MG63 (cell line): ENCODE data around the gene ZNF888. TPM values are rescaled to one million over a fixed set of nuclear protein-coding genes. Genes with fewer than 3 reads are reported as not detected.
"Not testable (repeated sequence)": the region's sequence is repeated elsewhere in the genome, so short reads cannot be mapped to it uniquely, and the experiment has no call there.

ENCODE experiments used
- DNase-seq: peaks from one replicate; pipeline ENCODE4 v3.0.0-alpha.2; 2020
- H3K27me3 ChIP-seq: fragments of 250-450 bp; sonication (Bioruptor Pico); 2 replicates; pipeline ENCODE4 v1.5.1; 2020; ENCODE audit warnings: mild to moderate bottlenecking, moderate library complexity
- H3K36me3 ChIP-seq: fragments of 250-450 bp; sonication (Bioruptor Pico); 2 replicates; pipeline ENCODE4 v1.5.1; 2020; ENCODE audit warnings: mild to moderate bottlenecking, moderate library complexity
- H3K4me3 ChIP-seq: fragments of 250-450 bp; sonication (Bioruptor Pico); 2 replicates; pipeline ENCODE4 v1.5.1; 2020; ENCODE audit warnings: mild to moderate bottlenecking, moderate library complexity
- H3K9me3 ChIP-seq: fragments of 250-450 bp; sonication (Bioruptor Pico); 2 replicates; pipeline ENCODE4 v1.5.1; 2020; ENCODE audit warnings: mild to moderate bottlenecking, moderate library complexity
- total RNA-seq: library from RNA; depleted of rRNA; stranded (reverse); fragments of >200 nt; shearing (Covaris generic); gene quantifications from 2 replicates; pipeline ENCODE4 v1.2.3, GENCODE V29; 2014; ENCODE audit warnings: low replicate concordance

The ZNF888 gene
- total RNA-seq, 1 experiment from 2014 or later, result 1.5 TPM

DNA sequence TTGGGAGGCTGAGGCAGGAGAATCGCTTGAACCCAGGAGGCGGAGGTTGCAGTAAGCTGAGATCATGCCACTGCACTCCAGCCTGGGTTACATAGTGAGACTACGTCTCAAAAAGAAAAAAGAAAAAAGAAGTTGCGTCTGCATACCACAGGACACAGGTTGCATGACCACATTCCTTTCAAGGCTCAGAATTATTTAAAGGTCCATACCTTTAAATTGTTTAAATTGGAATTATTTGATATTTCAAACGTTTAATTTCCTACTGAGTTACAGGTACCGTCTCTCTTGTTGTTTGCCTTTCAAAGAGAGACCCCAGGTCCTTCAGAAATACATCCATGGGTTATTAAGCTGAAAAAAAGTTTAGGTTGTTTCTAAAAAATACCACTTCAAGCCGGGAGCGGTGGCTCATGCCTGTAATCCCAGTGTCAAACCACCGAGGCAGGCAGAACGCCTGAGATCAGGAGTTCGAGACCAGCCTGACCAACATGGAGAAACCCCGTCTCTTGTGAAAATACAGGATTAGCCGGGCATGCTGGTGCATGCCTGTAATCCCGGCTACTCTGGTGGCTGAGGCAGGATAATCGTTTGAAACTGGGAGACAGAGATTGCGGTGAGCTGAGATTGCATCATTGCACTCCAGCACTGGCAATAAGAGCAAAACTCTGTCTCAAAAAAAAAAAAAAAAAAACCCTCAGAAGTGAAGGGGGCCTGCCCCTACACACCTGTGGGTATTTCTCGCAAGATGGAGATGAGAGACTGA lies 20.8 kb upstream of the ZNF888 start:
- H3K27me3 ChIP-seq, result no peaks in the 10 kb centered on the region
- no peaks in the 10 kb centered on the region for H3K36me3 ChIP-seq
- H3K4me3 ChIP-seq, result no peak overlapping the region
- DNase-seq, result no peak
- H3K9me3 ChIP-seq, result peaks cover 15% of the 10 kb centered on the region

DNA sequence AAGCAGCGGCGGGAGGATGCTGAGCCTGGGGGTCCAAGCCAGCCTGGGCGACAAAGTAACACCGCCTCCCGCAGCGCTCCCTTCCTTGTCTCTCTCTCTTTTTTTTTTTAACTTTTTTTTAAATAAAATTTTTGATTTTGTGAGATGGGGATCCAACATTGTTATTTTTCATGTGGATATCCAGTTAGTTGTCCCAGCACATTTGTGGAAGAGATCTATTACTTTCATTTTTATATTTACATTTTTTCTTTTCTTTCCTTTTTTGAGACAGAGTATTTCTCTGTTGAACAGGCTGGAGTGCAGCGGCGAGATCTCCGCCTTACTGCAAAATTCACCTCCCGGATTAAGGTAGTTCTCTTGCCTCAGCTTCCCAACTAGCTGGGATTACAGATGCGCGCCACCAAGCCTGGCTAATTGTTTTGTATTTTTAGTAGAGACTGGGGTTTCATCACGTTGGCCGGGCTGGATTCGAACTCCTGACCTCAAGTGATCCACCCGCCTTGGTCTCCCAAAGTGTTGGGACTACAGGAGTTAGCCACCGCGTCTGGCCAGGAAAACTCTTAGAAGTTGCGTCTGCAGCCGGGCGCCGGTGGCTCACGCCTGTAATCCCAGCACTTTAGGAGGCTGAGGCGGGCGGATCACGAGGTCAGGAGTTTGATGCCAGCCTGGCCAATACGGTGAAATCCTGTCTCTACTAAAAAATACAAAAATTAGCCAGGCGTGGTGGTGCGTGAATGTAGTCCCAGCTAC lies 20.1 kb upstream of the ZNF888 start:
- DNase-seq, result no peak
- peaks cover 9% of the 10 kb centered on the region for H3K9me3 ChIP-seq
- no peaks in the 10 kb centered on the region for H3K36me3 ChIP-seq
- H3K4me3 ChIP-seq, result peak overlapping the region; percentile 79
- no peaks in the 10 kb centered on the region for H3K27me3 ChIP-seq

DNA sequence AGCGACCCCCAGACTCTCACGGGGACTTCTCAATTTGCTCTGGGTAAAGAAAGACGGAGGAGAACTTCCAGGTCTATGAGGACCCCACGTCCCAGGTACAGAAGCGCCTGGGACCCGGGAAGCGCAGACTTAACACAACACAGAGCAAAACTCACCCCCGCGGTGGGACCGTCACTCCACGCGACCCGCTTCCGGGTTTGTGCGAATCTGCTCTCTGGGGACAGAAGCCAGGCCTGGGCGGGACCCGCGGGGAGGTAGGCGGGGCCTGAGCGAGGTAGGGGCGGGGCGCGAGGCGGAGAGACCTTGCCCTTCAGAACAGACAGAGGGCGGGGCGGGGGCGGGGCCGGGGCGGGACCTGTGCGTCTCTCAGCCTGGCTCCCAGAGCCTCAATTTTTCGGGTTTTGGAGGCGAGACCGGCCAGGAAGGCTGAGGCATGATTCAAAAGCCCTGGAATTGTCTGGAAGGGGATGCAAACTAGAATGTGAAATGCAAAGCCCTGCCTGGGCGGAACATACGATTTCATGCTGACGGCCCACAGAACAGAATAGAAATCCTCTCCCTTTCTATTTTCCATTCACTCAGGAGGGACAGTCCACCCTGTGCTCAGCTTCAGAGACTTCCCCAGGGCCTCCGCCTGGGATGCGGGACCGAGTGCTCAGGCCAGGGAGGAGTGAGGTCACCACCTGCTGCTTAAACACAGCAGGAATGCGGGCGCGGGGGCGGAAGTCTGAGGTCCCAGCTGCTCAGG lies 19.3 kb upstream of the ZNF888 start:
- peaks cover 6% of the 10 kb centered on the region; the same call in 1 of the 2 replicates for H3K9me3 ChIP-seq
- peak; percentile 82 for DNase-seq
- peak overlapping the region; percentile 79 for H3K4me3 ChIP-seq
- H3K36me3 ChIP-seq, result no peaks in the 10 kb centered on the region
- no peaks in the 10 kb centered on the region for H3K27me3 ChIP-seq

- peak; percentile 32 for DNase-seq
- H3K27me3 ChIP-seq, result no peaks in the 10 kb centered on the region
- no peaks in the 10 kb centered on the region for H3K36me3 ChIP-seq
- peak overlapping the region; percentile 79 for H3K4me3 ChIP-seq
- peaks cover 1% of the 10 kb centered on the region; the same call in 1 of the 2 replicates for H3K9me3 ChIP-seq
Measured at GRCh38 chr19:52941941-52942385, 18.7 kb upstream of the ZNF888 start.

DNA sequence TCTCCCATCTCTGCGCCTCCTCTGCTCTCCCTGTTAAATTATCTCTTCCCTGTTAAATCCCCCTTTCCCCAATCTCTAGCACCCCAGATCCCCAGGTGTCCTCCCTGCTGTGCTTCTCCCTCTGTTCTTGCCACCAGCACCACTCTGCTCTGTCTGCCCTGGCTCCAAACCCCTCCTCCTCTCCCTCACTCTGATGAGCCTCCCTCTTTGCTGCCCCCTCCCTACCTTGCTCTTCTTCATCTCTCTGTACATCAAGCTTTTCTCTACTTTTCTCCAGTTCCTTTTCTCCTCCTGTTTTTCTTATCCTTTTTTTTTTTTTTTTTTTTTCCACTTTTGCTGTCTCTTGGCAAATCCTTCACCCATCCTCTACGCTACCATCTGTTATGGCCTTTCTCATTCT lies 18.3 kb upstream of the ZNF888 start:
- not testable (repeated sequence) for H3K27me3 ChIP-seq, H3K36me3 ChIP-seq, H3K4me3 ChIP-seq, DNase-seq, H3K9me3 ChIP-seq

- H3K27me3 ChIP-seq, DNase-seq, H3K9me3 ChIP-seq, H3K4me3 ChIP-seq, H3K36me3 ChIP-seq: not testable (repeated sequence)
Measured at GRCh38 chr19:52940905-52941304, 17.7 kb upstream of the ZNF888 start.

GRCh38 chr19:52938761-52939160 lies 15.5 kb upstream of the ZNF888 start:
- Histone ChIP-seq H3K36me3 (no peaks in the 10 kb centered on the region), H3K27me3 (no peaks in the 10 kb centered on the region), H3K9me3 (no peaks in the 10 kb centered on the region), H3K4me3 (no peak overlapping the region)
- no peak for DNase-seq

- Histone ChIP-seq H3K4me3 (no peak overlapping the region), H3K27me3 (no peaks in the 10 kb centered on the region), H3K36me3 (no peaks in the 10 kb centered on the region), H3K9me3 (no peaks in the 10 kb centered on the region)
- no peak for DNase-seq
Measured at GRCh38 chr19:52936954-52937325, 13.7 kb upstream of the ZNF888 start.

DNA sequence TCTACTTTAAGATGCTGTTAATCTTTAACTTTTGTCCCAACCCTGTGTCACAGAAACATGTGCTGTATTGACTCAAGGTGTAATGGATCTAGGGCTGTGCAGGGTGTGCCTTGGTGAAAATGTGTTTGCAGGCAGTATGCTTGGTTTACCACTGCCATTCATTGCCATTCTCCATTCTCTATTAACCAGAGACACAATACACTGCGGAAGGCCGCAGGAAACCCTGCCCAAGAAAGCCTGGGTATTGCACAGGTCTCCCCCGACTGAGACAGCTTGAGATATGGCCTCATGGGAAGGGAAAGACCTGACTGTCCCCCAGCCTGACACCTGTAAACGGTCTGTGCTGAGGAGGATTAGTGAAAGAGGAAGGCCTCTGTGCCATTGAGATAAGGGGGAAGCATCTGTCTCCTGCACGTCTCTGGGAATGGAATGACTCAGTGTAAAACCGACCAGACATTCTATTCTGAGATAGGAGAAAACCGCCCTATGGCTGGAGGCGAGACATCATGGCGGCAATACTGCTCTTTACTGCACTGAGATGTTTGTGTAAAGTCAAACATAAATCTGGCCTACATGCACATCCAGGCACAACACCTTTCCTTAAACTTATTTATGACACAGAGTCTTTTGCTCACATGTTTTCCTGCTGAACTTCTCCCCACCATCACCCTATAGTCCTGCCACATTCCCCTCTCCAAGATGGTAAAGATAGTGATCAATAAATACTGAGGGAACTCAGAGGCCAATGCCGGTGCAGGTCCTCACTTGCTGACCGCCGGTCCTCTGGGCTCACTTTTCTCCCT lies 13.1 kb upstream of the ZNF888 start:
- Histone ChIP-seq H3K27me3 (no peaks in the 10 kb centered on the region), H3K9me3 (no peaks in the 10 kb centered on the region), H3K36me3 (no peaks in the 10 kb centered on the region), H3K4me3 (no peak overlapping the region)
- no peak for DNase-seq

- H3K27me3 ChIP-seq, result no peaks in the 10 kb centered on the region
- no peak overlapping the region for H3K4me3 ChIP-seq
- DNase-seq, result peak; percentile 78
- H3K36me3 ChIP-seq, result no peaks in the 10 kb centered on the region
- no peaks in the 10 kb centered on the region for H3K9me3 ChIP-seq
Measured at GRCh38 chr19:52935434-52935833, 12.2 kb upstream of the ZNF888 start.

DNA sequence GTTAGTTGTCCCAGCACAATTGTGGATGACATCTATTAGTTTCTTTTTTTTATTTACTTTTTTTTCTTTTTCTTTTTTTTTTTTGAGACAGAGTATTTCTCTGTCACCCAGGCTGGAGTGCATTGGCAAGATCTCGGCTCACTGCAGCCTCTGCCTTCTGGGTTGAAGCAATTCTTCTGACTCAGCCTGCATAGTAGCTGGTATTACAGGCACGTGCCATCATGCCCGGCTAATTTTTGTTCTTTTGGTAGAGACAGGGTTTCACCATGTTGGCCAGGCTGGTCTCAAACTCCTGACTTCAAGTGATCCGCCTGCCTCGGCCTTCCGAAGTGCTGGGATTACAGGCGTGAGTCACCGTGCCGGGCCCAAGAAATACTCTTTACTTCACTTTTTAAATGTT lies 1.4 kb upstream of the ZNF888 start:
- H3K4me3 ChIP-seq, H3K36me3 ChIP-seq, H3K27me3 ChIP-seq, H3K9me3 ChIP-seq: not testable (repeated sequence)
- peak; percentile 10 for DNase-seq

DNA sequence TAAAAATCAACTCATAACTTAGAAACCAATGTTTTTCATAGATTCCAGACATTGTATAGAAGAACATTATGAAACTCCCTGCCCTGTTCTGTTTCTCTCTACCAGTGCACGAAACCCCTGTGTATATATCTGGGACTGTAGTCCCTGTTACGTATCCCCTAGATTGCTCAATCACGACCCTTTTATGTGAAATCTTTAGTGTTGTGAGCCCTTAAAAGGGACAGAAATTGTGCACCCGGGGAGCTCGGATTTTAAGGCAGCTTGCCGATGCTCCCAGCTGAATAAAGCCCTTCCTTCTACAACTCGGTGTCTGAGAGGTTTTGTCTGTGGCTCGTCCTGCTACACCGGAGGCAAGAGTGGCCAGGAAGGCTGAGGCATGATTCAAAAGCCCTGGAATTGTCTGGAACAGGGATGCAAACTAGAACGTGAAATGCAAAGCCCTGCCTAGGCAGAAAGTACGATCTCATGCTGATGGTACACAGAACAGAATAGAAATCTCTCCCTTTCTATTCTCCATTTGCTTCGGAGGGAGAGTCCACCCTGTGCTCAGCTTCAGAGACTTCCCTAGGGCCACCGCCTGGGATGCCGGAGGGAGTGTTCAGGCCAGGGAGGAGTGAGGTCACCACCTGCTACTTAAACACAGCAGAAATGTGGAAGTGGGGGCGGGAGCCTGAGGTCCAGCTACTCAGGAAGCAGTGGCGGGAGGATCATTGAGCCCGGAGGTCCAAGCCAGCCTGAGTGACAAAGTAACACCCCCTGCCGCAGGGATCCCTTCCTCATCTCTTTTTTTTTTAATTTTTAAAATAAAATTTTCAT lies 758 bp upstream of the ZNF888 start:
- peak overlapping the region; percentile 68 for H3K4me3 ChIP-seq
- no peaks in the 10 kb centered on the region for H3K27me3 ChIP-seq
- DNase-seq, result peak; percentile 19
- no peaks in the 10 kb centered on the region for H3K9me3 ChIP-seq
- H3K36me3 ChIP-seq, result no peaks in the 10 kb centered on the region; the same call in 1 of the 2 replicates

DNA sequence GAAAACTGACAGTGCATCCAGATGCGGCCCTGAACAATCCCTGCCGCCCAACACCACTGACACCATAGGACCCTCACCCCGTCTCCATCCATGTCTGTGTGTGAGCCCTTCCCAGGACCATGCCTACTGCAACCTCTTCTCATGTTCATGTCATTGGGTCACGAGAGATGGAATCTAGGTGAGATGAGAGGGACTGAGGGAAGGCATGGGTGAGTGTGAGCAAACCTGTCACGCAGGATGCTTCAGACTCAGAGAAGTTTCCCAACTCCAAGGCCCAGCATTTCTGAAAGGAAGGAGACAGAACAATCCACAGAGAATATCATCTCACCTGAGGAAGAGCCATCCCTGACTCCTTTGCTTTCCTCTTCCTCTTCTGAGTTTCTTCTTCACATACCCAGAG lies 5.7 kb downstream of the ZNF888 start:
- Histone ChIP-seq H3K4me3 (no peak overlapping the region), H3K9me3 (0 out of 2 replicates have a peak, but pooled peaks cover 2% of the 10 kb centered on the region), H3K36me3 (peaks cover 5% of the 10 kb centered on the region), H3K27me3 (no peaks in the 10 kb centered on the region)
- no peak for DNase-seq

GRCh38 chr19:52910648-52911047 lies 12.6 kb downstream of the ZNF888 start:
- Histone ChIP-seq H3K36me3 (peaks cover 9% of the 10 kb centered on the region), H3K4me3 (no peak overlapping the region), H3K27me3 (no peaks in the 10 kb centered on the region), H3K9me3 (peaks cover 9% of the 10 kb centered on the region; the same call in 1 of the 2 replicates)
- DNase-seq, result no peak

DNA sequence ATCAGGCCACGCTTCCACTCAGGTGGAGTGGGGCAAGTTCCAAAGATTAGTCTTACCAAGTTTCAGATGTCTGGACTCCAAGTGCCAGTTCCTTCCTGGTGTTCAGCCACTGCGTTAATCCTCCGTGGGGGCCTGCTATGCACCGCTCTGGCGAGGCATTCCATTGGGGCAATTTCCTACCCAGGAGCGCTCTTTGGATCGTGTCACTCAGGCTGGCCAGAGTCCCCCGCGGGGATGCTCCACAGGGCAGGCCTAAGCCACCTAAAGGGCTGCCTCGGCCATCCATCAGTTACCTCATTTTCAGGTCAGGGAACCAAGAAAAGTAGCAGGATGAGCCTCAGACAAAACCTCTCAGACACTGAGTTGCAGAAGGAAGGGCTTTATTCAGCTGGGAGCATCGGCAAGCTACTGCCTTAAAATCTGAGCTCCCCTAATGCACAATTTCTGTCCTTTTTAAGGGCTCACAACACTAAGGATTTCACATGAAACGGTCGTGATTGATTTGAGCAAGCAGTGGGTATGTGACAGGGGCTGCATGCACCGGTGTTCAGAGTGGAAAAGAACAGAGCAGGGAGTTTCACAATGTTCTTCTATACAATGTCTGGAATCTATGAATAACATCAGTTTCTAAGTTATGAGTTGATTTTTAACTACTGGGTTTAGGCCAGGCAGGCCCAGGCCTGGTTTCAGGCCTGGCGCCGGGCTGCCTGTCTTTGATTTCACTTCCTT lies 19.0 kb downstream of the ZNF888 start:
- H3K27me3 ChIP-seq, H3K9me3 ChIP-seq, H3K36me3 ChIP-seq, DNase-seq, H3K4me3 ChIP-seq: not testable (repeated sequence)
